Measurements from ENCODE around the gene OLFM4.

Gene OLFM4

GRCh38 chr13:53014495-53015443, 13.8 kb upstream of the OLFM4 start:
- DNase-seq, result no peak

DNA sequence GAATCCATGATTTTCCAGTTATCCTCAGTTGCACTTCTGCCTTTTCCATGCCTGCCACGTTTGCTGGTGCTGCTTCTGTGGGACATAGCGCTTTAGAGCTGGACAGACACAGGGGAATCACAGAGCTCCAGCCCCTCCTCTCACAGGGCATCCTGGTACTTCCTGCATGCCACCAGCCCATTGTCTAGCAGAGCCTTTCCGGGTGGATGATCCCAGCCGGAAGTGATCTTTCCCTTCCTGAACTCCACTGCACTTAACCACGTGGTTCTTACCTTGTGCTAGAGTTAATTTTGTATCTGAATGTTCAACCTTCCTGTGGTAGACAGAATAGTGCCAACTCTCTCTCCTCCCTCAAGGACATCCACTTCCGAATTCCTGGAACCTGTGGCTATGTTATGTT, 12.6 kb upstream of the OLFM4 start:
- no peak for DNase-seq

- no peak for DNase-seq
Observed at GRCh38 chr13:53017433-53017970, 11.1 kb upstream of the OLFM4 start.

DNA sequence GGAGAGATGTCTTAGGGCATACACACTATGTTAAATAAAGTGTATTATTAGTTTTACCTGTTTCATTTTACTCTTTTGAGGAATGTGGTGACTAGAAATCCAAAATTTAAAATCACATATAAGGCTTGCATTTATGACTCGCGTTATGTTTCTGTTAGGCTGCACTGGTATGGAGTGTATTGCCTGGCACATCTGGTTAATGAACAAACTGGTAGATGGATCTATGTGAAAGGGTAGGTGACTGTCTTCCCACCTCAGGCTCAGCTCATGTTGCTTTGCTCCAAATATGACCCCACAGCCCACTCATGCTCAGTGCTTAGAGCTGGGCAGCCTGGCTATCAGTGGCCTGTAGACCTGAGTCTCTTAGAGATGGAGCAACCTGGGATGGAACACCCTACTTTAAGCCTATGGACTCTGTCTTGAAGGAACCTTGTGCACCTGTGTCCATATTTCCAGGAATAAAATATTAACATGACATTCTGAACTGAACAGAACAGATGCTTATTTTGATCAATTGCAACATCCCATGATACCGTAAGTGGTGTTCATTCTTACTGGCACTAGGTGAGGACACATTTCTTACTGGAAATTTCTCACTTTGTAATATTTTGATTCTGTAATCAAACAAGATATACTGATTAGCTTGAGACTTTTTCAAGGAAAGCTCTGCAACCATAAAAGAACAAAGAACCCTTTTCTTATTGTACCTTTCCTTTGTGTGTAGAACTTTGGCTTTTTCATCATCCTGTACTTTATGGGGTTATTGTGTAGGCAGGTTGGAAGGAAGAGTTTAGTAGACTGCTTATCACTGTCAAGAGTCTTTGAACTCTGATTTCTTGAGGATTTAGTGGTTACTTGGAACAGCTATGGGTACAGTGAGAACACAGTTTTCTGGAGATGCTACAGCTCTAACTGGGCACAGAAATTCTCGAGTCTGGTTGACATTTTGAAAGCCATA, 9.6 kb upstream of the OLFM4 start:
- DNase-seq, result no peak

DNA sequence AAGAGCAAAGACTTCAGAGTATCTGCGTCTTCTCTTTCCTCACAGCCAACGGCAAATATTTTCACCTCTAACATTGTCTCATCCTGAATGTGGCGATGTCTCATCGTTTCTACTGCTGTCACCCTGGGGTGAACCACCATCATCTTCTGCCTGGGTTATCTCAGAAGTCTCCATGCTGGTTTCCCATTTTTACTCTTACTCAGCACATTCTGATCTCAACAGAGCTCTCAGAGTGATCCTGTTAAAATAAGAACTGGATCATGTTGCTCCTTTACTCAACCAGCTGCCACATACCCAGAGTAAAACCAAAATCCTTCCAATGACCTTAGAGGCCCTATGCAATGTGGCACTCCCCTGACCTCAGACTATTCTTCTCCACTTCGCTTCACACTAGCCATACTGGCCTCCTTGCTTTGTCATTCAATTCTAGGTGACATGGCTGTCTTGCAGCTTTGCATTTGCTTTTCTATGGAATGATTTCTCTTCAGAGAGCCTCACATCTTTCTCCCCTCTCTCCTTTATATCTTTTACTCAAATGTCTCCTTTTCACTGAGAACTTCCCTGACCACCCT, 7.8 kb upstream of the OLFM4 start:
- DNase-seq, result no peak

DNA sequence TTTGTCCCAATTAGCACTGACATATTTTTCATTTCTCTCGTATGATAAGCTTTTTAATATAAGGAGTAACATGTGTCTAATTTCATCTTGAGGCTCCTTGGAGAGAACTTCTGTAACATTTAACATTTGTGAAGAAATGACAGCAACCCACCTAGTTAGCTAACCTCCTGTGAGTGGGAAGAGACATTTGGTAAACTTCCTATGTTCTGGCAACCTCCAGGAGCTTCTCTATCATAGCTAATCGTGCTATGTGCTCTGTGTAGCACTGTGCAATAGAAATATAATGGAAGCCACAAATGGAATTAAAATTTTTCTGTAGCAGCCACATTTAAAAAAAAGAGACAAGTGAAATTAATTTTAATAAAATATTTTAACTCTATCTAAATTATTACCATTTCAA, 5.4 kb upstream of the OLFM4 start:
- DNase-seq, result no peak

DNA sequence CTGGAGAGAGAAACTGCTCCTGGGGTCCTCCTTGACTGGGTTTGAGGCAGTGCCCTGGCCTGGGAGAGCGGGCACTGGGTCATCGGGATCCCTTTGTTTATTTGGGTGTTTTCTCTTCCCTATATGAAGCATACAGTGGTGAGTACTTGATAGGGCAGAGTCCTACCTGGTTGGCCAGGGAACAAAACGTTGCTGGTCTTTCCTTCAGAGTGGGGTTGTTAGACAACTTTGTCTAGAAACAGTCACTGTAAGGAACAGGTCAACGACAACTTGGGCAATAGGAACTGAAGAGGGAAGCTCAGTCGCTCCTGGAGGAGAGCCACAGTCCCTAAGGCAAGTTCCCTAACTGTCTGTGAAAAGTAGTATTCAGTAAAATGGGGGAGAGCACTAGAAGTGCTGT, 550 bp upstream of the OLFM4 start:
- no peak for DNase-seq

- DNase-seq, result no peak
Observed at GRCh38 chr13:53032849-53033248, 4.2 kb downstream of the OLFM4 start.

DNA sequence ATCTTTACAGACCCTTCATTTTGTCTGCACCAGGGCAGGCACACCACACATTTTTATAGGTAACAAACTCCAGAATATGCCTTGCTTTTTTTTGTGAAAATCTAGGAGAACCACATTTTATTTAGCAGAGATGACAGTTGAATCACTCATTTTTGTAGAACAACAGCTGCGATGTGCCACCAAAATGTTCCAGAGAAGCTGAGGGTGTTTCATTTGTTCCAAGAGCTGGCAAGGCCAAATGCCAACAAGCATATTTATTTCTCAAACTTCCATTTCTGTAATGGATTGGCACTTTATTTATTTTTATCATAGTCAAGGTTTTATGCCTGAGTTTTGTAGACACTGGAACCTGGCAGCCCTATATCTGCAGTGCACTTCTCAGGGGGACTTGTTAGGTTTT, 10.4 kb downstream of the OLFM4 start:
- no peak for DNase-seq

DNA sequence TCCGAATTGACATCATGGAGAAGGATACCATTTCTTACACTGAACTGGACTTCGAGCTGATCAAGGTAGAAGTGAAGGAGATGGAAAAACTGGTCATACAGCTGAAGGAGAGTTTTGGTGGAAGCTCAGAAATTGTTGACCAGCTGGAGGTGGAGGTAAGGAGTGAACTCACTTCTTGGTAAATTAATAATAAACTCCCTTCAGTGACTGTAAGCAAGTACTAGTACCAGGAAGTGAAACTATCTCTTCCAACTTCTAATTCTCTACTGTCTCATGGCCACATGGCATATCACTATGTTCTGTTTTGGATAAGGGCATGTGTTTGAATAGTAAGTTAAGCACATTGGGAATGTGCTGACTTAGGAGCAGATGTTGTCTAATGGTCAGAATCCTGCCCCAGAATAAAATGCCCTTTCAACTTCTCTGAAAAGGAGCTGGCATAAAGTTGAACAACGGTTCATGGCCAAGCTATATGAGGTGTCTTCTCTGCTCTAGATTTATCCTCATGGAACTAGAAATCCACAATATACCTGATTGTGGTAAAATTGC, 13.4 kb downstream of the OLFM4 start:
- DNase-seq, result no peak

DNA sequence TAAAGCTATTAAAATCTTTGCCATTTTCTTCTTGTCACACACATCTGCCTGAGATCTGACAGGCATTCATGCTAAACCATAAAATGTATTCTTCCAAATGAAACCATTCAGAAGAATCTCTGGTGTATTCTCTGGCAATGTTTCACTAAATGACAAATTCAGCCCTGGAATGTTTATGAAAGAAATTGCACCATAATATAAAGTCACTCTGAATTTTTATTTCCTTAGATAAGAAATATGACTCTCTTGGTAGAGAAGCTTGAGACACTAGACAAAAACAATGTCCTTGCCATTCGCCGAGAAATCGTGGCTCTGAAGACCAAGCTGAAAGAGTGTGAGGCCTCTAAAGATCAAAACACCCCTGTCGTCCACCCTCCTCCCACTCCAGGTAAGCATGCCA, 14.3 kb downstream of the OLFM4 start:
- no peak for DNase-seq

- no peak for DNase-seq
Observed at GRCh38 chr13:53043398-53043797, 14.8 kb downstream of the OLFM4 start.

DNA sequence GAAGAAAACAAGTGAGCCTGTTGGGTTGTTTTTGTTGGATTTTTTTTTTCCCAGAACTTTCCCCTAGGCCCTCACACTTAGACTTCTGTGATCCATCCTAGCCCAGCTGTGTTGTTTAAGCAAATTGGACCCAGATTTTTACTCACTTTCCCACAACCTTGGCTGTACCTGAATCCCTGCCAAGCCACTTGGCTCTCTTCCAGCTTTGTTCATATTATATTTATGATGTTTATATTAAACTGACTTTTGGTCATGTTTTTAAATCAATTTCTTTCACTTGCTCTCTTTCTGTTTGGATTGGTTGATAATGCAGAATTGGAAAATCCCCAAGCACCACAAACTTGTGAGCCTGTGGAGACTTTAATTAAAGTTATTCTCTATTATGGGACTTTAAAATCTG, 16.6 kb downstream of the OLFM4 start:
- no peak for DNase-seq

GRCh38 chr13:53048880-53049279, 20.3 kb downstream of the OLFM4 start:
- no peak for DNase-seq

DNA sequence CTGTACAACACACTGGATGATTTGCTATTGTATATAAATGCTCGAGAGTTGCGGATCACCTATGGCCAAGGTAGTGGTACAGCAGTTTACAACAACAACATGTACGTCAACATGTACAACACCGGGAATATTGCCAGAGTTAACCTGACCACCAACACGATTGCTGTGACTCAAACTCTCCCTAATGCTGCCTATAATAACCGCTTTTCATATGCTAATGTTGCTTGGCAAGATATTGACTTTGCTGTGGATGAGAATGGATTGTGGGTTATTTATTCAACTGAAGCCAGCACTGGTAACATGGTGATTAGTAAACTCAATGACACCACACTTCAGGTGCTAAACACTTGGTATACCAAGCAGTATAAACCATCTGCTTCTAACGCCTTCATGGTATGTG, 21.5 kb downstream of the OLFM4 start:
- no peak for DNase-seq

DNA sequence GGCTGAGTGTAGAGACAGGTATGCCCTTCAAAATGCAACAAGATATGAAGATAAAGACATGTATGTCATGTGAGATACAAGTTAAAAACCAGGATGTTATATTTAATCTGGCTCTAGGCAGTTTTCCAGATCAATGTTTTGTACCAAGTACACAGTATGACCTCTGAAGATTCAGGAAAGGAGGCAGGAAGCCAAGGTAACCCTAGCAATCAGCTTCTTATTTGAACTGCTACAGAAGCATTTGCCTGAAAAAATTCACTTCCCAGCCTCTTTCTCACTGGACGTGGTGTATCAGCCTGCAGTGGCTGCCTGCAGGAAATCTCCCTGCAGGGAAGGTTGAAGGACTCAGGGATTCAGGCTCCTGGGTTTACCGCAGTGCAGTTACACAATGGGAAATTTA, 24.1 kb downstream of the OLFM4 start:
- no peak for DNase-seq

- DNase-seq, result no peak
Observed at GRCh38 chr13:53054569-53054968, 26.0 kb downstream of the OLFM4 start.

DNA sequence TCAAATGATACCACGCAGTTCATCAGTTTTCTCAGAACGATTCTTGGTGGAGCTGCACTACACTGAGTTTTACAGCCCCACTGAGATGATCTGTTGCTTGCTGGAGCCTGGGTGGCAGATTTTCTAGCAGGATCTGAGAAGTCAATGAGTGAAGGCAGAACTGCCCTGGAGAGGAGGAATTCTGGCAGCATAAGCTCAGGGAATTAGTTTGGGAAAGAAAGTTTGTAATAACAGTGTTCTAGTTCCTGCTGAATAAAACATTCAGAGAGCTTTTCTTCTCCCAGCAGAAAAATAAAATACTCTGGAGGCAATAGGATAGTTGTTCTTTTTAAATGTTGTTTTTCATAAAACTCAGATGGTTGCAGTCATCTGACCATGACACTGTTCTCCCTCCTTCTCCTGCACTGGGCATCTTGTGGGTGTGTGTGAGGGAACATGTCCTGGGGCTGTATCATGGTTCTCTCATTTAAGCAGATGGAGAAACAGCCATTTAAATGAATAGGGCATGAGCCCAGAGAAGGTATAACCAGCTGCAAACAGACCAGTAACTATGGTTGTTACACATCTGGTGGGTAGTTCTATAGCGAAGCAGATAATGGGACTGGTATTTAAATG, 29.6 kb downstream of the OLFM4 start:
- no peak for DNase-seq

GRCh38 chr13:53060840-53061490, 32.4 kb downstream of the OLFM4 start:
- no peak for DNase-seq

DNA sequence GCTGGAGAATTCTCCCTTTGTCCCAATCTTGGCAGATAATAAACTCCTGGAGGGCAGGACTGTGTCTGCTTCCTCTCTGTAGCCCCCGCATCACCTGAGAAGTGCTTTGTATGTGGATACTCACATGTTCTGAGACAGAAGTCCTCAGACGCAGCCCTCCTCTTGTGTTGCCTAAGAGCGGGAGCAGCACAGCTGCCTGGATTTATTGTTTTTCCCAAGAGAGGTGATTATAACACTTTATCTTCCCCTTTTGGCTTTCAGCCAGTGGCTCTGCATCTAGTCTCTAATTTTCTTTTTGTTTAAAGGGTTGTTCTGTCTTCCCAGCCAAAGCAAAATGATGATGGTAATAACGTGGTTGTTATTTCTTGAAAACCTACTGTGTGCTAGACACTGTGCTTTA, 36.1 kb downstream of the OLFM4 start:
- DNase-seq, result no peak

DNA sequence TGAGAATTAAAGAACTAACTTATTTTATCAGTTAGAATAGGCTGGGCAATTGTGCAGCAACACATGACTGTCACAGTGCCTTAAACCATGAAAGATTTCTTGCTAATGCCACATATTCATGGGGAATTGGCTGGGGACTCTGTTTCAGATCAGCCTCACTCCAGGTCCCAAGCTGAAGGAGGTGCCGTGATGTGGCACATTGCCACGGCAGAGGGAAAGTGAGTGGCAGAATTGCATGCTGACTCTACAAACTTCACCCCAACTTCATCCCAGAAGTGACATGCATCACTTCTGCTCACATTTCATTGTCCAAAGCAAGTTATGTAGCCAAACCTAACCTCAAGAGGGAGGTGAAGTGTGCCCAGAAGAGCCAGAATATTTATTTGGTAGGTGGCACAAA, 37.8 kb downstream of the OLFM4 start:
- DNase-seq, result no peak
